ENCODE data around the gene HOXA11.

Gene HOXA11

DNA sequence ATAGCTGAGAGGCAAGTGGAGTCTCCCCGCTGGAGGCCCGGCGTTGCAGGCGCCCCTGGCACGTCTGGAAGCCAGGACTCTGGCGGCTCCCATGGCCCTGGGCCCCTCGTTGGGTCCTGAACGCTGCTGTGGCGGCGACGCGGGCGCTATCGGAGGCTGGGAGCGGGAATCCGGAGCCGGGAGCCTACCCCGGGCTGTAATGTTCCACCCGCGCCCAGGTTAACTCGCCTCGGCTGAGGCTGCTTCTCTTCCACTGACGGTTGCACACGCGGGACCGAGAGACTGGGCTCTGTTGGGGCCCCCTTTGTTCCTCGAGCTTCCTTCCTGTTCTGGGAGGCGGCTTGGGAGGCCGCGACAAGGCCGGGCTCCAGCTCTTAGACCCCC lies 40.3 kb downstream of the HOXA11 start:
- DNase-seq = no peak

DNA sequence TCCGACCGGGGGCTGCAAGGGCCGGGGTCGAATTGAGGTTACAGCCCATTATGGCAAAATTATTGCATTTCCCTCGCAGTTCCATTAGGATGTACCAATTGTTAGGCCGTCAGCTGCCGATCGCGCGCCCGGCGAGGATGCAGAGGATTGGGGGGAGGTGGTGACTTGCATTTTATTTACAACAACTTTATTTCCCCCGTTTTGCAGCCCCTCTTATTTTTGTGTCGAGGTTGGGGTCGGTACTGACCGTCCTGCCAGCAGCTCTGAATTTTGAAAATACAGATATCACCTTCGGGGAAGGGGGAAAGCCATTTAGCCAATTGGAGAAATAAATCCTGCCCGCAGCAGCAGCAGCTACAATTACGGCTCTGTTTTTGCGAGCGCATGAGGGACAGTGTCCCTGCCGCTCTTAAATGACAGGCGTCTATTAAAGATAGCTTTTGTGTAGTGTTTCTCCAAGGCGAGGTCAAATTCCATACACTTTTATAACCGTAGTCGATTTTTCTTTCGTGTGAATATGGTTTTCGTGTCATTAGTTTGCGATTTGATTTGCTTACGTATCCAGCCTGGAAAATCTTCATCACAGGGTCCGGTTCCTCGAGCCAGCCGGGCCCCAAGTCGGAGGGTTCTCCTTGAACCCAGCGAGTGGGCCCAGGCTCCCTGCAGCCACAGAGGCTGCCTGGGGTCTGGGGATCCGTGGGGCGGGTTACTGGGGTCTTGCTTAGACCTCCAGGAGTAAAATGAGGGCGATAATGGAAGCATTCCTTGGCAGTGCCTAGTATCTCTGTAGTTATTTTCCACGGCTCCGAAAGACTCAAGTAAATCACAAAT lies 40.9 kb downstream of the HOXA11 start:
- DNase-seq = no peak

DNA sequence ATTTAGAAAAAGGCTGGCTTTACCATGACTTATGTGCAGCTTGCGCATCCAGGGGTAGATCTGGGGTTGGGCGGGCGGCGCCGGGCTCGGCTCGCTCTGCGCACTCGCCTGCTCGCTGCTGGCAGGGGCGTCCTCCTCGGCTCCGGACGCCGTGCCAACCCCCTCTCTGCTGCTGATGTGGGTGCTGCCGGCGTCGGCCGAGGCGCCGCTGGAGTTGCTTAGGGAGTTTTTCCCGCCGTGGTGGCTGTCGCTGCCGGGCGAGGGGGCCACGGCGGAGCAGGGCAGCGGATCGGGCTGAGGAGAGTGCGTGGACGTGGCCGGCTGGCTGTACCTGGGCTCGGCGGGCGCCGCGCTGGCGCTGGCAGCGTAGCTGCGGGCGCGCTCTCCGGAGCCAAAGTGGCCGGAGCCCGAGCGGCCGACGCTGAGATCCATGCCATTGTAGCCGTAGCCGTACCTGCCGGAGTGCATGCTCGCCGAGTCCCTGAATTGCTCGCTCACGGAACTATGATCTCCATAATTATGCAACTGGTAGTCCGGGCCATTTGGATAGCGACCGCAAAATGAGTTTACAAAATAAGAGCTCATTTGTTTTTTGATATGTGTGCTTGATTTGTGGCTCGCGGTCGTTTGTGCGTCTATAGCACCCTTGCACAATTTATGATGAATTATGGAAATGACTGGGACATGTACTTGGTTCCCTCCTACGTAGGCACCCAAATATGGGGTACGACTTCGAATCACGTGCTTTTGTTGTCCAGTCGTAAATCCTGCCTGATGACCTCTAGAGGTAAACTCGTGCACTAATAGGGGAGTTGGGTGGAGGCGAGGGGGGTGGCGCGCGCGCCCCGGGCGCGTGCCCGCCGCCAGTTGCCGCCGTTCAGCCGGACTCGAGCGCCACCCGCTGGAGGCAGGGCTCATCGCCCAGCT lies 41.7 kb downstream of the HOXA11 start, which contains the start of gene HOXA5:
TSS of gene HOXA5 (minus strand) at position 659 of the 927 bp plus-strand sequence. CDS start at position 585, 74 bp downstream.
- DNase-seq = no peak

DNA sequence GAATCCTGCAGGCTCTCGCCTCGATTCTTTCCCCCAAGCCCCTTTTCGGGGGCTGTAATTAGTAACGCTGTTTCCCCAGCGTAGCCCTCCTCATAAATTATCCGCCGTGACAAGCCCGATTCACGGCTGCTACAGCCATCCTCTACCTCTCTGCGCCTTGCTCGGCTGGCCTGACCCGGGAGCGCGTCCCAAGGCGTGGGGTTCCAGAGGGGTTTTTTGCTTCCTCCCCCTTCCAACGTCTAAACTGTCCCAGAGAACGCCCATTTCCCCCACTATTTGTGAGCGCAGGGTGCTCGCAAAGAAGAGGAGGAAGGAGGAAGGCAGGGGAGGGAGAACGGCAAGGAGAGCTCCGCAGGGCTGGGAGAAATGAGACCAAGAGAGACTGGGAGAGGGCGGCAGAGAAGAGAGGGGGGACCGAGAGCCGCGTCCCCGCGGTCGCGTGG lies 42.4 kb downstream of the HOXA11 start:
- no peak for DNase-seq

DNA sequence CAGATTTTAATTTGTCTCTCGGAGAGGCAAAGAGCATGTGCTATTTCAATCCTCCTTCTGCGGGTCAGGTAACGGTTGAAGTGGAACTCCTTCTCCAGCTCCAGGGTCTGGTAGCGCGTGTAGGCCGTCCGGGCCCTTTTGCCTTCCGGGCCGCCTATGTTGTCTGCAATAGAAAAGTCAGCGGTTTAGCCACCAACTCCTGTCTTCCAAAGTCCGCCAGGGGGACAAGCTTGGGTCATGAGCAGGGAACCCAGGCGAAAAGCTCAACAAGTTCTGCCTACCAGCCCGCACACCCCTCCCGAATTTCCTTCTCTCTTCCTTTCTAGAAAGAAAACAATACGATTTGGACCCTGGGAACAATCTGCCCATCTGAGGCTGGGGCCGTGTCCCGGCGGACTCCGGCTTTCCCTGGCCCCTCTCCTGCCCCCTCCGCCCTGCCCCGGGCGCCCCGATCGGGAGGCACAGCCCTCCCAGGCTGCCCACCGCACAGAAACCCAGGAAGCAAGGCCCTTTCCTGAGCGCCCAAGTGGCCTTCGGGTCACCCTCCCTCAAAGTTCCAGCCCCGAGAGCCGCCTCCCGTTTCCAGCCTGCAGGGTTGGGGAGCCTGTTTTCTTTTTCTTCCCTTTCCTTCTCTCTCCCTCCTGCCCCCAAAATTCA lies 43.0 kb downstream of the HOXA11 start:
- no peak for DNase-seq

DNA sequence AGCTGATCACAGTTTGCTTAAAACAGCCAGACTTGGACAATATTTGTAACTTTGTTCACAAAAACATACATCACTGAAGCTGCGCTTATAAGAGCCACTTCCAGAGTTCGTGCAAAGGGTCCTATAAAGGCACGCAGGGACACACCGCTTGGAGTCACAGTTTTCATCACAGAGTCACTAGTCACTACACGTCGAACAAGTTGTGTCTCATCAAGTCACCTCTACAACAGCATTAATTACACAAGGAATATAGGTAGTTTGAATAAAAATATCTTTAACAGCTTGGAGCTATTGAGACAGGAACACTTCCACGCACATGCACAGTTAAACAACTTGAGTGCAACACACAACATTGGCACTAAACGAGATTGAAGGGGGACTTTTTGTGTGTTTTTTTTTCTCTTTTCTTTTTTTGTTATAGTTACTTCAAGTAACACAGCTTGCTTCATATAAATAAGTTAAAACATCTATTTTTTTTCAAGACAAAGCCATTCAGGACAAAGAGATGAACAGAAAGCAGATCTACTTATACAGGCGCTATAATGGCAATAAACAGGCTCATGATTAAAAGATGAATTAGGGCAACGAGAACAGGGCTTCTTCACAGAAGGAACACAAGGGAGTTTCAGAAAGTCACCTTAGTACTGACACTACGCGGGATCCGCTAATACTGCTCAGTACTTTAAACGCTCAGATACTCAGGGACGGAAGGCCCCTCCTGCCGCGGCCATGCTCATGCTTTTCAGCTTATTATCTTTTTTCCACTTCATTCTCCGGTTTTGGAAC lies 43.7 kb downstream of the HOXA11 start:
- DNase-seq = no peak

DNA sequence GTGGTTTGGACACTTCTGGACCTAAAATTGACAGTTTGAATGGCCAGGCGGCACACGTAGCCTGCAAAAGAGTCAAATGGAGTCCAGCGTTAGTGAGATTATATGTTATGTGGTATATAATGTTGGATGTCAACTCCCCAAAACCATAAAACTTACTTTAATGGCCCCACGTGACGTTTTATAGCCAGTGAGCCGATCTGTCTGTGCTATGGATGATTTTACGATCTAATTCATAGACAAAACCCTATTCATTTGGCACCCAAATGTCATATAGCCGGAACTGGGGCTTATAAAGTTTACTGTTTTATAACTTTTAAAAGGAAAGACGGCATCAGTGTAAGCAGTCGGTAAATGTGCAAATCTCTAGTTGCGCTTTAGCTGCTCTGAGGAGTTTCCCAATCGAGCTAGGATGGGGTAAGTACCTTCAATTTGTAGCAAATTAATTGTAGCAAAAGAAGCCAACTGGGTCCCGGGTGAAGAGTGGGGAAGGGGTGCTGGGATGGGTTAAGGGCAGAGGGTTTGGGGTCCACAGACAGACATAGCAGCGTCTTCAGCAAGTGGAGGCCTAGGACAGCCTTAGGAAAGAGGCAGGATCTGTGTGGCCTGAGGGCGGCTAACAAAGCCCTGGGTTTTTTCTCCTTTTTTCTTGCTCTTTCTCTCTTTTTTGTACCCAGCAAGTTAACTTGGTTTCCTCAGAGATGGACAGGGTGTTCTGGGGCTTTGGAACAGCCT lies 44.7 kb downstream of the HOXA11 start:
- no peak for DNase-seq

DNA sequence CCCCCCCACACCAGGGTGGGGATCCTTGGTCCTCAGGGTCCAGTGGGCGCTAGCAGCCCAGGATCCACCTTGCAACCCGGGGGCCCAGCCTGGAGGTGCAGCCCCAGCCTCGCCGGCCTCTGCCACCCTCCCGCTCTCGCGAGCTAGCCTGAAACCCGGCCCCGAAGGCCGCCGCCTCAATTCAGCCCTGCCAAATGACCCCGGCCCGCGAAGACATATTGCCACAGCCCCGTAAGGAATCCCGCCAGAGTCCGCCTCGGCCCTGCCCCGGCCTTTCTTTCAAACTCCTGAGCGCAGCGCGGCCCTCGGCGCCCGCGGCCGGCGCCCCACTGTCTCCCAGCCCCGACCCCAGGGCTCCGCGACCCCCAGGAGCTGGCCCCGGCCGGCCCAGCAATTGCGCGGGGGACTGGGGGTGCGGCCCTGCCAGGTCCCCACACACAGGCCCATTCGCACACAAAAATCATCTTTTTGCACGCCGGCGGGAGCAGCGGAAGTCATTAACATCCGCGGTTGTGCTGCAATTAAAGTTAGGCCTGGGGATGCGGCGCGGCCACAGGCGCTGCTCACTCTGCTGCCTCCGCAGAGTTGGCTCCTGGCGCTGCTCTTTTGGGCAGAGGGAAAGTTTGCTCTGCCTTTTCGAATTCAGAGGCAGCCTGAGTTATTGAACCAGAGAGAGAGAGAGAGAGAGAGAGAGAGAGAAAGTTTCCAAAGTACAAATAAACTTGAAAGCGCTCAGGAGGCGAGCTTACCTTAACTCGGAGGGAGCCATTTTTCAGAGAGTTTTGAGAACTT lies 45.5 kb downstream of the HOXA11 start:
- no peak for DNase-seq

DNA sequence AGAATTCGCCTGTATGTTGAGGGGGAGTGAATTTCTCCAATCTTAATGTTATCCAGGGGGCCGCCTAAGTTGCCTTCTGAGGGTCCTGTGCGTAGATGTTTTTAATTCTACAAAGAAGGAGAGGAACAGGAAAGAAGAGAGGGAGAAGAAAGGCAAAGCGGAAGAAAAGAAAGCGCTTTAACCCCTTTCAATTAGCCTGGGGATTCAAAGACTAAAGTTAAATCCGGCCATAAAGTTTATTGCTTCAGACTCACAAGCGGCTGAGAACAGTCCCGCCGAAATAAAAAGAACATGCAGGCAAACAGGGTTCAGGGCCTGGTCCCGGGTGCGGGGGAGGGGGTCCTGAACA lies 46.1 kb downstream of the HOXA11 start:
- DNase-seq = no peak

DNA sequence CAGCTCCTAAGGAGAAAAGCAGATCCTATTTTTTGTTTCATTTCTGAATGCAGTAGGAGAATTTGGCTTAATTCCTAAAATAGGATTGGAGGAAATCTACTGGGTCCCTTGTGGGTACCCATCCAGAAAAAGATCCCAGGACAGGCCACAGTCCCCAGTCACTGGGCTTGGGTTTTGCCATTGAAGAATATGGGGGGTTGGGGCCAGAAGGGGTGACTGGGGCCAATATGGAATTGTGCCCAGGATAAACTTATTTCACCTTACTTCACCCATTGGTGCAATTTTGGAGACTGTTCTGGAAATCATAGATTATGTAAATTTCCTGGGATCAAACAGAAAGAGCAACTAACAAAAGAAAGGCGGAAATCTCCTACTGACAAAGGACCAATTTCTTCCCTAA lies 46.6 kb downstream of the HOXA11 start:
- DNase-seq = no peak

DNA sequence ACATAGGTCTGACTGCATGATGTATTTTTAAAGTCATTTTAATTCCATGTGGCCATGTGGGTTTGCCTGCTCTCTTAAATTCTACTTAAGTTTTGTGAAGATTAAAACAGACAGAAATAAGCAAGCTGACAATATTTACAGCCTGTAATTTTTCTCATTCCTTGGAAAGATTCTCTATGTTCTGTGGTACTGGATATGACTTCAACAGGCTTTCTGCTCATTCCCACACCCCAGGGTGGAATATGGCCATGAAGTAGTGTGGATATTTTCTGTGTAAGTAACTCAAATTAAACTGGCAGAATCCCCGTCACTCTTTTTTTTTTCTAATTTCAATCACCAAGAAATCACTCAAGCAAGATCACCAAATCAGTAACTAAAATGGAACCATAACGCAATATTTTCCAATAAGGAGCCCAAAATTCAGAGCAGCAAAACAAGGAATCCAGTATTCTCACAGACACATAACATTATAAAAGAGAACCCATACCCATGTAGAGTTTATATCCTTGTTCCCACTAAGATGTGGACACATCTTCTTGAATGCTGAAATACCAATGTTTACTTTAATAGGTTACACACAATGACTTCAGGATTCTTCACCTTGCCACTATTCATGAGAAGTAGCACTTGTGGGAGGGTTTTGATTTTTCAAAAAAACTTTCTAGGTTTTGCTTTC lies 47.3 kb downstream of the HOXA11 start:
- DNase-seq = no peak

DNA sequence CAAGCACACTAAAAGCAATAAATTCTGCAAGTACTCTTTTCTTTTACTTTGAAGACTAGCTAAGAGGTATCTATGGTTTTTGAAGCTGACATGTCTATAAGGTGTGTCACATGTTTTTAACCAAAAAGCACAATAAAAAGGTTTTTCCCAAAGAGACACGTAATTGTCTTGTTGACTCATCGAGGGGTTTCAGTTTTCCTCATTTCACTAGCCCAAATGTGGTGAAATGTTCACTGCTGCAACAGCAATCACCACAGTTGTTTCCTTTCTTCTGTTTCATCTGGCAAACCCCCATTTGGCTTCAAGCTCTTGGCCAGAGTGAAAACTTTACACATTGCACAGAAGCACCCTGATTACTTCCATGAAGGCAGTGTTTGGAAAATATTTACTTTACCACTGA lies 50.6 kb downstream of the HOXA11 start:
- DNase-seq = no peak

DNA sequence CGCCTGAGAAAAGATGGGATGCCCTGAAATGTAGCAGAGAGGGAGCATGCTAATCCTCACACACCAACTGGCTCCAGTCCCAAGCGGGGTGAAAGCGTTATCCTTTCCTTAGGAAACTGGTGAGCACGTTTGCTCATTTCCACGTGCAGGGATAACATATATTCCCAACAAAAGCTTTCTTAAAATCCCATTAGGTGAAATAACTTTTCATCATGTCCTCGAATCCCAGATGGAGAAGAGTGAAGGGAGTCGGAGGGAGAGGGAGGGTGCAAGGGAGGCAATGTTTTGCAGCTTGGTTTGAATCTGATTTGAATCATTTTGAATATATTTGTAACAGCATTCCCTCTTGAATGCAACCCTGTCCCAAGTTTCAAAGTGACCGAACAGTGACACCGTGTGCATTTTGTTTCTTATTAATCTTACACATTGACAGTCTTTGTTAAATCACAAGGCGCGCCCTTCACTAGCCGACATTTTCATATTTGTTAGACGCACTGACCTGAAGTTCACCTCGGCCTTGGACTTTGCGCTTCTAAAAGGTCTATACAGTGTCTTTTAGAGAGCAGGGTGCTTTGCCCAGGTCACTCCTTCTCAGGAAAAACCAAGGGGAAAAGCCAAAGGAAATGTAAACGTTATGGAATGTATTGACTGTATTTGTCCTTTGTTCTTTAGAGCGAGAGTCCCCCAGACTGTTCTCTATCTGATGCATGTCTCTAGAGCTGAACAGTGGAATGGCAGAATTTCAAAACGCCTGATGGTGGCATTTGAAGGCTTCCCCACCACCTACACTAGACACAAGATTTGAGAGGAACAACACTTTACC lies 51.4 kb downstream of the HOXA11 start:
- DNase-seq = no peak

DNA sequence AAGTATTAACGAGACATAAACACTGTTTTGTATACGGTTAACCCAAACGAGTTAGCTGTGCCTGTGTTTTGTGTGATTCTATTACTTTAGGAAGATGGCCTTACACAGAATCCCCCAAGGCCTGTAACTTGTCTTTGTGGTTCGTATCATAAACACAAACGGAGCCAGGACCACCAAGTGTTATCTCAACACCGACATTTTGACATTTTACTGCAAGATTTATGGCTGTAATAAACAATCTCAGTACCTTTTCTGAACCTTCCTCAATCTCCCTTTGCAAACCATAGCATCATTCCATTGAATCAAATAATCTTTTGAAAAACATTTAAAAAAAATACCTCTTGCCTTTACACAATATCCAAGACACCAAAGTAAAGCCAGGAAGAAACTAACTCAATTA lies 52.1 kb downstream of the HOXA11 start:
- DNase-seq = no peak

DNA sequence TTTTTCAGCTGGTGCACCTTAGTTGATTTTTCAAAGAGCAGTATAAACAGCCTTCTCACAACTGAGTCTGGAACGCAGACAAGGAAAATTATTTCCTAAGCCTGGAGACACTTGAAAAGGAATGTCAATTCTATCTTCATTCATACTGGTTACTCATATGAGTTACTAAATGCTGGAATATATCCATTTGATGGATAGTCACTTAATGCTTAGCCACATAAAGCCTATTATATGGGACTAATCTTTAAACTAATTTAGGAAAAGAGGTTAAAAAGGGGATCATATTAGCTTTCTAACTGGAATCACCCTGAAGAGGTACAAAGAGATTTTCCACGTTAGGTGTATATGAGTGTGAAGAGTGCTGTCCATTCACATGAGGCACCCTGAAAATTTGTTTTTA lies 52.8 kb downstream of the HOXA11 start:
- DNase-seq = no peak

DNA sequence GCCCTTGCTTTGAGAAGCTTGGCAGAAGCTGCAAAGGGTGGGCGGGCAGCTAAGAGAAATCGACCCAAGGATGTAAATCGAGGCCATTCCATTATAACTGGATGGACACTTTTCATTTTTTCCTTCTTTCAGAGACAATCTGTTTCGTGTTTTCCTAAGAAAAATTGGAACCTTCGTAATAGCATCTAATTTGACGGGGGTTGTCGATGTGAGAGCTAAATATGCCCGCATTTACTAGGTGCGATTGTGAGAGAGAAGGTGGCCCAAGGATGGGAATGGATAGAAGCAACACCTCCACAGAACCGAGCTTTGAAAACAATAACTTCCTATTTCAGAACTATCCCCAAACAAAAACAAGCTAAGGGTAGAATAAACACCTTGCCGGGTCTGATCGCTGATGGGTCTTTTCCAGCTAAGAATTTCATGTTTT lies 53.6 kb downstream of the HOXA11 start:
- DNase-seq = no peak
